WTC11 (cell line): ENCODE data around the gene PSMD6. TPM values are rescaled to one million over a fixed set of nuclear protein-coding genes. Genes with fewer than 3 reads are reported as not detected.

Experiments used
- ATAC-seq: fragments of 200-7000 bp; cut with Tn5 transposase; 2 replicates; pipeline ENCODE4 v1.10.0; 2021; ENCODE audit warnings: mild to moderate bottlenecking, moderate library complexity
- CTCF ChIA-PET: fragments of 300-600 bp; sonication (Branson Sonifier 250); formaldehyde crosslinking; loops from one replicate; lab custom pipeline; 2021; ENCODE audit warnings: antibody characterized with exemption; lab: Charles Lee
- POLR2A ChIA-PET: fragments of 350-600 bp; sonication (Branson Sonifier 250); formaldehyde crosslinking; loops from one replicate; lab custom pipeline; 2021; ENCODE audit warnings: antibody characterized with exemption; lab: Charles Lee
- DNase-seq: peaks from one replicate; pipeline ENCODE4 v3.0.0; 2021; ENCODE audit warnings: low spot score
- H3K27ac Mint-ChIP-seq: 2 replicates; pipeline ENCODE4 v1.8.0; 2021; ENCODE audit warnings: mixed read lengths
- H3K27me3 Mint-ChIP-seq: 2 replicates; pipeline ENCODE4 v1.8.0; 2021; ENCODE audit warnings: low read depth, mild to moderate bottlenecking, moderate library complexity, mixed read lengths
- H3K36me3 Mint-ChIP-seq: 2 replicates; pipeline ENCODE4 v1.8.0; 2021; ENCODE audit warnings: mixed read lengths
- H3K4me1 Mint-ChIP-seq: 2 replicates; pipeline ENCODE4 v1.8.0; 2022; ENCODE audit warnings: mixed read lengths
- H3K4me3 Mint-ChIP-seq: 2 replicates; pipeline ENCODE4 v1.8.0; 2021; ENCODE audit warnings: mild to moderate bottlenecking, moderate library complexity, mixed read lengths
- H3K9me3 Mint-ChIP-seq: 2 replicates; pipeline ENCODE4 v1.8.0; 2021; ENCODE audit warnings: mixed read lengths
- CBFB ChIP-seq: sonication (generic); formaldehyde crosslinking; IDR thresholded peaks from 2 replicates; pipeline ENCODE4 v1.8.1; 2022; ENCODE audit warnings: mild to moderate bottlenecking, low read depth, missing genetic modification reagents
- FOXJ3 ChIP-seq: sonication (generic); formaldehyde crosslinking; IDR thresholded peaks from 2 replicates; pipeline ENCODE4 v1.9.0; 2021; ENCODE audit warnings: missing genetic modification reagents, mild to moderate bottlenecking, borderline replicate concordance
- GRHL2 ChIP-seq: fragments of 250-450 bp; sonication (Bioruptor Pico); IDR thresholded peaks from 2 replicates; pipeline ENCODE4 v1.8.0; 2022; ENCODE audit warnings: mild to moderate bottlenecking, moderate library complexity; ENCODE audit not compliant: insufficient replicate concordance, severe bottlenecking
- JAZF1 ChIP-seq: fragments of 250-450 bp; sonication (Bioruptor Pico); IDR thresholded peaks from 2 replicates; pipeline ENCODE4 v1.9.0; 2021; ENCODE audit warnings: moderate library complexity, mild to moderate bottlenecking, inconsistent platforms
- MAX ChIP-seq: sonication (generic); formaldehyde crosslinking; IDR thresholded peaks from 2 replicates; pipeline ENCODE4 v1.8.0; 2022; ENCODE audit warnings: mild to moderate bottlenecking, missing genetic modification reagents
- MXD4 ChIP-seq: fragments of 250-450 bp; sonication (Bioruptor Pico); IDR thresholded peaks from 2 replicates; pipeline ENCODE4 v1.8.0; 2021; ENCODE audit warnings: mild to moderate bottlenecking, moderate library complexity, borderline replicate concordance
- MYBL2 ChIP-seq: sonication (generic); formaldehyde crosslinking; IDR thresholded peaks from 2 replicates; pipeline ENCODE4 v1.8.1; 2023; ENCODE audit warnings: mild to moderate bottlenecking, moderate library complexity, missing genetic modification reagents
- NFYB ChIP-seq: sonication (generic); formaldehyde crosslinking; conservative IDR thresholded peaks from 2 replicates; pipeline ENCODE4 v1.8.0; 2022; ENCODE audit warnings: low read depth, missing genetic modification reagents
- NR1H2 ChIP-seq: sonication (generic); formaldehyde crosslinking; IDR thresholded peaks from 2 replicates; pipeline ENCODE4 v1.9.0; 2021; ENCODE audit warnings: mild to moderate bottlenecking, moderate library complexity, missing genetic modification reagents
- PRRX2 ChIP-seq: fragments of 250-450 bp; sonication (Bioruptor Pico); IDR thresholded peaks from 2 replicates; pipeline ENCODE4 v1.8.0; 2021; ENCODE audit warnings: mild to moderate bottlenecking
- SMAD3 ChIP-seq: sonication (generic); formaldehyde crosslinking; IDR thresholded peaks from 2 replicates; pipeline ENCODE4 v1.8.0; 2022; ENCODE audit warnings: missing genetic modification reagents, mild to moderate bottlenecking, borderline replicate concordance
- SMAD4 ChIP-seq: sonication (generic); formaldehyde crosslinking; IDR thresholded peaks from 2 replicates; pipeline ENCODE4 v1.8.0; 2022; ENCODE audit warnings: mild to moderate bottlenecking, missing genetic modification reagents
- SP1 ChIP-seq: sonication (generic); formaldehyde crosslinking; conservative IDR thresholded peaks from 2 replicates; pipeline ENCODE4 v1.8.1; 2022; ENCODE audit warnings: missing genetic modification reagents
- ZNF219 ChIP-seq: sonication (generic); formaldehyde crosslinking; IDR thresholded peaks from 2 replicates; pipeline ENCODE4 v1.8.0; 2023; ENCODE audit warnings: missing genetic modification reagents, mild to moderate bottlenecking, borderline replicate concordance
- ZNF281 ChIP-seq: sonication (generic); formaldehyde crosslinking; IDR thresholded peaks from 2 replicates; pipeline ENCODE4 v1.8.0; 2023; ENCODE audit warnings: mild to moderate bottlenecking, missing genetic modification reagents
- ZNF671 ChIP-seq: fragments of 250-450 bp; sonication (Bioruptor Pico); IDR thresholded peaks from 2 replicates; pipeline ENCODE4 v1.8.0; 2021; ENCODE audit warnings: mild to moderate bottlenecking
- total RNA-seq: library from RNA; stranded (reverse); gene quantifications from 3 replicates; pipeline ENCODE4 v1.2.3, GENCODE V29; 2021
- TF ChIP-seq, protein P1 (sequence below): fragments of 250-450 bp; sonication (Bioruptor Pico); IDR thresholded peaks from 2 replicates; pipeline ENCODE4 v1.8.0; 2021; ENCODE audit warnings: mild to moderate bottlenecking
- TF ChIP-seq, protein P2 (sequence below): sonication (generic); formaldehyde crosslinking; IDR thresholded peaks from 2 replicates; pipeline ENCODE4 v1.8.1; 2023; ENCODE audit warnings: mild to moderate bottlenecking, missing genetic modification reagents
- TF ChIP-seq, protein P3 (sequence below): fragments of 250-450 bp; sonication (Bioruptor Pico); IDR thresholded peaks from 2 replicates; pipeline ENCODE4 v1.9.0; 2021; ENCODE audit warnings: moderate library complexity, mild to moderate bottlenecking, inconsistent platforms, borderline replicate concordance
- TF ChIP-seq, protein P4 (sequence below): sonication (generic); formaldehyde crosslinking; conservative IDR thresholded peaks from 2 replicates; pipeline ENCODE4 v1.8.1; 2023; ENCODE audit warnings: mild to moderate bottlenecking, low read depth, missing genetic modification reagents, moderate library complexity

PSMD6 gene
- total RNA-seq, 1 experiment from 2014 or later: 105 TPM

DNA sequence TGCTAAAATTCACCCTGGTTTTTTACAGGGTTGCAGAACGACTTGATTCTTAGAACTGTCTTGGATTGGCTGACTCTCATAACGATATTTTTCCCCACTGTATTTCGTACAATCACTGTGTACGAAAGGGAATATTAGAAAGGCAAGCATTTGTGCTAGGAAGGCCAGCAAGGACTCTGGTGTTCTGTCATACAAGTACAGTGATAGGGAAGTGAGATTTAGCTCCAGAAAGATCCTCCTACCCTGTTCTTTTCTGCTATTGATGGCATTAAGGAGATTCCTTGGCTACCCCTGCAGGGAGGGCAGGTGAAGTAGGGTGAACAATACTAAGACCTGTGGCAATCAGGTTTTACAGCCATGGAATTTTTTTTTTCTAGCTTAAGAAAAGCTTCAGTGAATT, 57.3 kb downstream of the PSMD6 start:
- TF ChIP-seq ZNF281 (no peak), CBFB (CRISPR knock-in tag) (no peak), MAX (CRISPR knock-in tag) (no peak), SMAD3 (CRISPR knock-in tag) (no peak), NR1H2 (CRISPR knock-in tag) (no peak), FOXJ3 (no peak), PRRX2 (CRISPR knock-in tag) (no peak), SP1 (CRISPR knock-in tag) (no peak), MXD4 (CRISPR knock-in tag) (no peak), JAZF1 (CRISPR knock-in tag) (no peak), MYBL2 (CRISPR knock-in tag) (no peak), GRHL2 (no peak), SMAD4 (CRISPR knock-in tag) (no peak), ZNF671 (CRISPR knock-in tag) (no peak), ZNF219 (no peak), NFYB (no peak)
- TF ChIP-seq, protein P1, sequence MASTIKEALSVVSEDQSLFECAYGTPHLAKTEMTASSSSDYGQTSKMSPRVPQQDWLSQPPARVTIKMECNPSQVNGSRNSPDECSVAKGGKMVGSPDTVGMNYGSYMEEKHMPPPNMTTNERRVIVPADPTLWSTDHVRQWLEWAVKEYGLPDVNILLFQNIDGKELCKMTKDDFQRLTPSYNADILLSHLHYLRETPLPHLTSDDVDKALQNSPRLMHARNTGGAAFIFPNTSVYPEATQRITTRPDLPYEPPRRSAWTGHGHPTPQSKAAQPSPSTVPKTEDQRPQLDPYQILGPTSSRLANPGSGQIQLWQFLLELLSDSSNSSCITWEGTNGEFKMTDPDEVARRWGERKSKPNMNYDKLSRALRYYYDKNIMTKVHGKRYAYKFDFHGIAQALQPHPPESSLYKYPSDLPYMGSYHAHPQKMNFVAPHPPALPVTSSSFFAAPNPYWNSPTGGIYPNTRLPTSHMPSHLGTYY (CRISPR knock-in tag): no peak
- TF ChIP-seq, protein P2, sequence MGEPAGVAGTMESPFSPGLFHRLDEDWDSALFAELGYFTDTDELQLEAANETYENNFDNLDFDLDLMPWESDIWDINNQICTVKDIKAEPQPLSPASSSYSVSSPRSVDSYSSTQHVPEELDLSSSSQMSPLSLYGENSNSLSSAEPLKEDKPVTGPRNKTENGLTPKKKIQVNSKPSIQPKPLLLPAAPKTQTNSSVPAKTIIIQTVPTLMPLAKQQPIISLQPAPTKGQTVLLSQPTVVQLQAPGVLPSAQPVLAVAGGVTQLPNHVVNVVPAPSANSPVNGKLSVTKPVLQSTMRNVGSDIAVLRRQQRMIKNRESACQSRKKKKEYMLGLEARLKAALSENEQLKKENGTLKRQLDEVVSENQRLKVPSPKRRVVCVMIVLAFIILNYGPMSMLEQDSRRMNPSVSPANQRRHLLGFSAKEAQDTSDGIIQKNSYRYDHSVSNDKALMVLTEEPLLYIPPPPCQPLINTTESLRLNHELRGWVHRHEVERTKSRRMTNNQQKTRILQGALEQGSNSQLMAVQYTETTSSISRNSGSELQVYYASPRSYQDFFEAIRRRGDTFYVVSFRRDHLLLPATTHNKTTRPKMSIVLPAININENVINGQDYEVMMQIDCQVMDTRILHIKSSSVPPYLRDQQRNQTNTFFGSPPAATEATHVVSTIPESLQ: no peak
- TF ChIP-seq, protein P3, sequence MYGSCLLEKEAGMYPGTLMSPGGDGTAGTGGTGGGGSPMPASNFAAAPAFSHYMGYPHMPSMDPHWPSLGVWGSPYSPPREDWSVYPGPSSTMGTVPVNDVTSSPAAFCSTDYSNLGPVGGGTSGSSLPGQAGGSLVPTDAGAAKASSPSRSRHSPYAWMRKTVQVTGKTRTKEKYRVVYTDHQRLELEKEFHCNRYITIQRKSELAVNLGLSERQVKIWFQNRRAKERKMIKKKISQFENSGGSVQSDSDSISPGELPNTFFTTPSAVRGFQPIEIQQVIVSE (CRISPR knock-in tag): no peak
- TF ChIP-seq, protein P4, sequence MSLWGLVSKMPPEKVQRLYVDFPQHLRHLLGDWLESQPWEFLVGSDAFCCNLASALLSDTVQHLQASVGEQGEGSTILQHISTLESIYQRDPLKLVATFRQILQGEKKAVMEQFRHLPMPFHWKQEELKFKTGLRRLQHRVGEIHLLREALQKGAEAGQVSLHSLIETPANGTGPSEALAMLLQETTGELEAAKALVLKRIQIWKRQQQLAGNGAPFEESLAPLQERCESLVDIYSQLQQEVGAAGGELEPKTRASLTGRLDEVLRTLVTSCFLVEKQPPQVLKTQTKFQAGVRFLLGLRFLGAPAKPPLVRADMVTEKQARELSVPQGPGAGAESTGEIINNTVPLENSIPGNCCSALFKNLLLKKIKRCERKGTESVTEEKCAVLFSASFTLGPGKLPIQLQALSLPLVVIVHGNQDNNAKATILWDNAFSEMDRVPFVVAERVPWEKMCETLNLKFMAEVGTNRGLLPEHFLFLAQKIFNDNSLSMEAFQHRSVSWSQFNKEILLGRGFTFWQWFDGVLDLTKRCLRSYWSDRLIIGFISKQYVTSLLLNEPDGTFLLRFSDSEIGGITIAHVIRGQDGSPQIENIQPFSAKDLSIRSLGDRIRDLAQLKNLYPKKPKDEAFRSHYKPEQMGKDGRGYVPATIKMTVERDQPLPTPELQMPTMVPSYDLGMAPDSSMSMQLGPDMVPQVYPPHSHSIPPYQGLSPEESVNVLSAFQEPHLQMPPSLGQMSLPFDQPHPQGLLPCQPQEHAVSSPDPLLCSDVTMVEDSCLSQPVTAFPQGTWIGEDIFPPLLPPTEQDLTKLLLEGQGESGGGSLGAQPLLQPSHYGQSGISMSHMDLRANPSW (CRISPR knock-in tag): no peak
- Mint-ChIP-seq H3K36me3 (no peaks in the 10 kb centered on the region), H3K27ac (peak overlapping the region; percentile 40; the same call in 1 of the 2 replicates), H3K9me3 (no peaks in the 10 kb centered on the region), H3K4me3 (no peak overlapping the region), H3K4me1 (peaks cover 72% of the 10 kb centered on the region), H3K27me3 (no peaks in the 10 kb centered on the region)
- no peak for ATAC-seq
- CTCF ChIA-PET: interaction anchor here (1.0 kb wide), 1 partner anchor 27 kb away, joined by 4 read pairs; no protein-coding TSS in a partner anchor
- POLR2A ChIA-PET: no interaction called here
- no peak for DNase-seq
